Smooth muscle cell (in vitro differentiated cells): Measurements from ENCODE around the gene SHROOM2. TPM values are rescaled to one million over a fixed set of nuclear protein-coding genes. Genes with fewer than 3 reads are reported as not detected.

Experiments
- DNase-seq: peaks from one replicate; lab custom pipeline; 2025; ENCODE audit not compliant: unreplicated experiment; lab: John Stamatoyannopoulos, UW
- H2AFZ ChIP-seq: fragments of 200-600 bp; sonication (generic); 2 replicates; pipeline ENCODE4 v1.6.0; 2016; ENCODE audit warnings: antibody characterized with exemption, low read depth, mild to moderate bottlenecking
- H3F3A ChIP-seq: fragments of 200-600 bp; sonication (generic); 2 replicates; pipeline ENCODE4 v1.6.0; 2017; ENCODE audit warnings: antibody characterized with exemption, low read depth
- H3K27ac ChIP-seq: fragments of 200-600 bp; sonication (generic); 2 replicates; pipeline ENCODE4 v1.5.1; 2016; ENCODE audit warnings: low read depth, mild to moderate bottlenecking
- H3K27me3 ChIP-seq: fragments of 200-600 bp; sonication (generic); 2 replicates; pipeline ENCODE4 v1.6.1; 2016; ENCODE audit warnings: low read depth, mild to moderate bottlenecking
- H3K36me3 ChIP-seq: fragments of 200-600 bp; sonication (generic); 2 replicates; pipeline ENCODE4 v1.5.1; 2016; ENCODE audit warnings: low read depth
- H3K4me1 ChIP-seq: fragments of 200-600 bp; sonication (generic); 2 replicates; pipeline ENCODE4 v1.5.1; 2016; ENCODE audit warnings: low read depth
- H3K4me2 ChIP-seq: fragments of 200-600 bp; sonication (generic); 2 replicates; pipeline ENCODE4 v1.6.0; 2016; ENCODE audit warnings: mild to moderate bottlenecking
- H3K4me3 ChIP-seq: fragments of 200-600 bp; sonication (generic); 2 replicates; pipeline ENCODE4 v1.5.1; 2016; ENCODE audit warnings: mild to moderate bottlenecking
- H3K79me2 ChIP-seq: fragments of 200-600 bp; sonication (generic); 2 replicates; pipeline ENCODE4 v1.6.0; 2016; ENCODE audit warnings: low read depth, mild to moderate bottlenecking
- H3K9ac ChIP-seq: fragments of 200-600 bp; sonication (generic); 2 replicates; pipeline ENCODE4 v1.6.0; 2016; ENCODE audit warnings: low read depth
- H3K9me3 ChIP-seq: fragments of 200-600 bp; sonication (generic); replicated peaks from 2 replicates; pipeline ENCODE4 v1.5.1; 2016; ENCODE audit warnings: low read depth
- H4K20me1 ChIP-seq: fragments of 200-600 bp; sonication (generic); 2 replicates; pipeline ENCODE4 v1.6.0; 2016; ENCODE audit warnings: low read depth
- WGBS: methylation state at CpG from one replicate; pipeline ENCODE4 v1.1.7; 2016; ENCODE audit warnings: low lambda C conversion rate; 5-methylcytosine and 5-hydroxymethylcytosine counted together
- polyA plus RNA-seq: library from polyadenylated mRNA; unstranded; fragments of >200 nt; fragmentation: Nextera tagmentation; extraction: Ambion mirVana; gene quantifications from 2 replicates; pipeline ENCODE4 v1.2.1, GENCODE V29; 2016
- total RNA-seq: library from RNA; depleted of rRNA; stranded (reverse); fragments of >200 nt; gene quantifications from 2 replicates; pipeline ENCODE4 v1.2.3, GENCODE V29; 2014
- TF ChIP-seq, protein P1 (sequence below): fragments of 200-600 bp; sonication (generic); IDR thresholded peaks from 2 replicates; pipeline ENCODE4 v1.5.1; 2017; ENCODE audit warnings: borderline replicate concordance, mild to moderate bottlenecking, antibody characterized with exemption; ENCODE audit not compliant: insufficient read depth, poor library complexity, severe bottlenecking

SHROOM2 gene
- total and polyA plus RNA-seq, 2 experiments from 2014 or later, result 5.5 to 8.9 TPM

DNA sequence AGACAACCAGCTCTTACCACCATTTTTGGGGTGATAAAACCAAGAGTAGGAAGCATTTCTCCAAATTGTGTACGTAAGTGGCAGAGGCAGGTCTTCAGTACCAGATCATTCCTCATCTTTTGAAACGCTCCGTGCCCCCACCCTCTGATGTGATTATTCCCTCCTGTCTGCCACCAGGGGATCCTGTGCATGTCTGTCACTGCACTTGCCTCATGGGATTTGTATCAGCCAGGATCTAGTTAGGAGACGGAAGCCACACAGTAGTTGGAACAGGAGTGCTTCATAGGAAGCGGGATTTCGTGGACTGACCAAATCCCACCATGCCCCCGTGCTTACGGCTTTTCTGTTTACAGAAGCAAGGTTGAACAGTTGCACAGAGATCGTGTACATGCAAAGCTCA, 75.5 kb downstream of the SHROOM2 start:
- Histone ChIP-seq H4K20me1 (no peaks in the 10 kb centered on the region), H3K4me3 (no peak overlapping the region), H2AFZ (no peak overlapping the region), H3K4me2 (no peak overlapping the region), H3K27me3 (no peaks in the 10 kb centered on the region), H3K4me1 (no peaks in the 10 kb centered on the region), H3K36me3 (no peaks in the 10 kb centered on the region), H3K79me2 (no peaks in the 10 kb centered on the region), H3F3A (no peaks in the 10 kb centered on the region), H3K9ac (no peak overlapping the region), H3K27ac (no peak overlapping the region), H3K9me3 (no peaks in the 10 kb centered on the region)
- 90% methylated on average over 9 of the region's 9 CpGs for WGBS
- DNase-seq, result no peak
- TF ChIP-seq, protein P1, sequence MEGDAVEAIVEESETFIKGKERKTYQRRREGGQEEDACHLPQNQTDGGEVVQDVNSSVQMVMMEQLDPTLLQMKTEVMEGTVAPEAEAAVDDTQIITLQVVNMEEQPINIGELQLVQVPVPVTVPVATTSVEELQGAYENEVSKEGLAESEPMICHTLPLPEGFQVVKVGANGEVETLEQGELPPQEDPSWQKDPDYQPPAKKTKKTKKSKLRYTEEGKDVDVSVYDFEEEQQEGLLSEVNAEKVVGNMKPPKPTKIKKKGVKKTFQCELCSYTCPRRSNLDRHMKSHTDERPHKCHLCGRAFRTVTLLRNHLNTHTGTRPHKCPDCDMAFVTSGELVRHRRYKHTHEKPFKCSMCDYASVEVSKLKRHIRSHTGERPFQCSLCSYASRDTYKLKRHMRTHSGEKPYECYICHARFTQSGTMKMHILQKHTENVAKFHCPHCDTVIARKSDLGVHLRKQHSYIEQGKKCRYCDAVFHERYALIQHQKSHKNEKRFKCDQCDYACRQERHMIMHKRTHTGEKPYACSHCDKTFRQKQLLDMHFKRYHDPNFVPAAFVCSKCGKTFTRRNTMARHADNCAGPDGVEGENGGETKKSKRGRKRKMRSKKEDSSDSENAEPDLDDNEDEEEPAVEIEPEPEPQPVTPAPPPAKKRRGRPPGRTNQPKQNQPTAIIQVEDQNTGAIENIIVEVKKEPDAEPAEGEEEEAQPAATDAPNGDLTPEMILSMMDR, result no peak

DNA sequence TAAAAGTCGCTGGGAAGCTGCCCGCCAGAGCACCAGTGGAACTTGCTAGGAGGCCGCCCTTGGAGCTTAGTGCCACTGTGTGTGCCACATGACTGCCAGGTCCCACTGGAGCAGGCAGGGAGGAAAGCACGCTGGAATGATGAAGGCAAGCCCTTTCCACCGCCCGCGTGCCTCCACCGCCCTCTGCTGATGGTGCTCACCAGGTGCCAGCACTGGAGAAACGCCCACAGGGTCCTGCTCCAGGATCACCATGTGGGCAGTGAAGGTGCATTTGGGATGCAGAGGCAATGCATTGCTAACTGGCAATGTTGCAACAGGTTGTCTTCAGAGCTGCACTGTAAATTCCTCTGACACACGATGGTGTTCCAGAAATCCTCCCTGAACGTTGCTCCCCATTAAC, 76.3 kb downstream of the SHROOM2 start:
- Histone ChIP-seq H3K27ac (no peak overlapping the region), H3K36me3 (no peaks in the 10 kb centered on the region), H3K4me1 (no peaks in the 10 kb centered on the region), H3K27me3 (no peaks in the 10 kb centered on the region), H3K4me2 (no peak overlapping the region), H3F3A (no peaks in the 10 kb centered on the region), H4K20me1 (no peaks in the 10 kb centered on the region), H2AFZ (no peak overlapping the region), H3K9ac (no peak overlapping the region), H3K9me3 (no peaks in the 10 kb centered on the region), H3K4me3 (no peak overlapping the region), H3K79me2 (no peaks in the 10 kb centered on the region)
- TF ChIP-seq, protein P1, result no peak
- 85% methylated on average over 11 of the region's 11 CpGs for WGBS
- no peak for DNase-seq

DNA sequence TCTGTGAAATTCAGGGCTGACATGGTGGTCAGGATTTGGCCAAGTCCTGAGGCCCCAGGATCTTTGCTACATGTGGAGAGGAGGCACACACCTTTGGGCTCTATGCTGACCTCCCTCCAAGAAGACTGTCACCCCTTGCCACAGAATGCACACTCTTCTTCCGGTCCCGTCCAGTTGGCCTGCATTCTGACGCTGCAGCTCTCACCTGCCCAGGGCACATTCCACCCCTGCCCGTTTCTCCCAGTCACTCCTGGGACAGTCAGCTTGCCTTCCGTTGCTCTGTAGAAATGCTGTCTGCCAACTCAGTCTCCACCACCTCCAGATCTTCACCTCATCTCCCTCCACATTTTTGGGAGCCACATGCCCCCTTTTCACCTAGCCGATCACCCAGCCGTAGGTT, 76.7 kb downstream of the SHROOM2 start:
- Histone ChIP-seq H3K27me3 (no peaks in the 10 kb centered on the region), H4K20me1 (no peaks in the 10 kb centered on the region), H3K79me2 (no peaks in the 10 kb centered on the region), H3K4me3 (no peak overlapping the region), H3K4me1 (no peaks in the 10 kb centered on the region), H3K9me3 (no peaks in the 10 kb centered on the region), H2AFZ (no peak overlapping the region), H3K27ac (no peak overlapping the region), H3K4me2 (no peak overlapping the region), H3F3A (no peaks in the 10 kb centered on the region), H3K36me3 (no peaks in the 10 kb centered on the region), H3K9ac (no peak overlapping the region)
- DNase-seq, result no peak
- TF ChIP-seq, protein P1, result no peak
- WGBS, result 85% methylated on average over 7 of the region's 7 CpGs

DNA sequence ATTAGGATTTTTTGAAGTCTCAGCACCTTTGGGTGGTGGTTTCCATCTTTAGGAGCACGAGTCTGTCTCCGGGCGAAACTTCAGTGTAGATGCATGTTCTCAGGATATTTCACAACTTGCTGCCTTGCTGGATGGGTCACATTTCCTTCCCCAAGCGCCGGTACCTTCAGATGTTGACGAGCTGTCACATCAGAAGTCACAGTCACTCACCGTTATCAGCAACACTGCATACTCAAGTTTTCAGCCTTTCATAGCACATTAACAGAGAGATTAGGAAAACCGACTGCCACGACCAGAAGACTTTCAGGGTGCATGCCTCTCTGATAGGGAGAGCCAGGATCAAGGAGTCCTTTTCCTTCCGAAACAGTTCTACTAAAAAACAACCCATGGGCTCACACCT, 77.8 kb downstream of the SHROOM2 start:
- Histone ChIP-seq H3K36me3 (no peaks in the 10 kb centered on the region), H3F3A (no peaks in the 10 kb centered on the region), H3K9ac (no peak overlapping the region), H2AFZ (no peak overlapping the region), H3K4me1 (no peaks in the 10 kb centered on the region), H3K4me2 (no peak overlapping the region), H3K4me3 (no peak overlapping the region), H3K9me3 (no peaks in the 10 kb centered on the region), H3K79me2 (no peaks in the 10 kb centered on the region), H3K27me3 (no peaks in the 10 kb centered on the region), H3K27ac (no peak overlapping the region), H4K20me1 (no peaks in the 10 kb centered on the region)
- 67% methylated on average over 10 of the region's 10 CpGs for WGBS
- DNase-seq, result no peak
- TF ChIP-seq, protein P1, result no peak
